Stimulated activated CD8-positive, alpha-beta memory T cell treated with anti-CD3 and anti-CD28 coated beads, Interleukin-2, amount 100 ng/mL, for 1 hour (primary cell): ENCODE data around the gene ABHD17B.
"Not testable (repeated sequence)": the region's sequence is repeated elsewhere in the genome, so short reads cannot be mapped to it uniquely, and the experiment has no call there.

ENCODE experiments used
- DNase-seq, 2 donors: peaks; one replicate each; pipeline ENCODE4 v3.0.0-alpha.2; 2020; ENCODE audit warnings: low read depth in 2 of 2

Gene ABHD17B

GRCh38 chr9:71911061-71911907 is at the start of gene ABHD17B, which contains the start of gene C9orf85:
Gene ABHD17B, minus strand, starts transcription at chr9:71911193. Its CDS starts 36,113 bp downstream, at chr9:71875080.
Gene C9orf85, plus strand, starts transcription at chr9:71911639. Its CDS starts 96 bp downstream, at chr9:71911735.
- DNase-seq, result peak; percentile 87 to 93

- DNase-seq, result no peak
These were observed 44.4 kb upstream of the ABHD17B start for GRCh38 chr9:71955300-71955915.

GRCh38 chr9:71954652-71955051 is 43.7 kb upstream of the ABHD17B start:
- not testable (repeated sequence) for DNase-seq

GRCh38 chr9:71944754-71945375 is 33.9 kb upstream of the ABHD17B start:
- no peak for DNase-seq

GRCh38 chr9:71941998-71942567 is 31.1 kb upstream of the ABHD17B start:
- DNase-seq, result no peak

- DNase-seq, result no peak
These were observed 30.1 kb upstream of the ABHD17B start for GRCh38 chr9:71941060-71941568.

- no peak for DNase-seq
These were observed 26.9 kb upstream of the ABHD17B start for GRCh38 chr9:71937898-71938297.

GRCh38 chr9:71937070-71937625 is 26.2 kb upstream of the ABHD17B start:
- no peak for DNase-seq

- DNase-seq, result no peak
These were observed 25.1 kb upstream of the ABHD17B start for GRCh38 chr9:71936066-71936465.

GRCh38 chr9:71931166-71931565 is 20.2 kb upstream of the ABHD17B start:
- no peak for DNase-seq

GRCh38 chr9:71929791-71930440 is 18.9 kb upstream of the ABHD17B start:
- no peak for DNase-seq

- no peak for DNase-seq
These were observed 18.2 kb upstream of the ABHD17B start for GRCh38 chr9:71929223-71929622.

- no peak for DNase-seq
These were observed 17.8 kb upstream of the ABHD17B start for GRCh38 chr9:71928806-71929205.

- no peak for DNase-seq
These were observed 17.4 kb upstream of the ABHD17B start for GRCh38 chr9:71928376-71928775.

GRCh38 chr9:71925834-71926233 is 14.8 kb upstream of the ABHD17B start:
- no peak for DNase-seq

GRCh38 chr9:71924576-71924975 is 13.6 kb upstream of the ABHD17B start:
- DNase-seq, result no peak

GRCh38 chr9:71921190-71921814 is 10.3 kb upstream of the ABHD17B start:
- no peak for DNase-seq

GRCh38 chr9:71920456-71921189 is 9.6 kb upstream of the ABHD17B start:
- no peak for DNase-seq

GRCh38 chr9:71918419-71918818 is 7.4 kb upstream of the ABHD17B start:
- DNase-seq, result no peak
